Right cardiac atrium (tissue), 5 donors: ENCODE results near the gene TUBB3. TPM values are rescaled to one million over a fixed set of nuclear protein-coding genes. Genes with fewer than 3 reads are reported as not detected.
A peak's percentile ranks its signal among the peaks of the same experiment; 100 is the strongest.

ENCODE experiments used
- ATAC-seq, 2 donors: fragments of 200-7000 bp; cut with Tn5 transposase; one replicate each; pipeline versions ENCODE4 v1.8.0 to v1.9.1; 2020; ENCODE audit warnings: moderate library complexity in 2 of 2, mild to moderate bottlenecking in 1 of 2
- DNase-seq, 3 donors: peaks; one replicate each; pipeline ENCODE4 v3.0.0-alpha.2; 2020
- H3K27ac ChIP-seq: one replicate; pipeline ENCODE4 v1.5.1; 2013; ENCODE audit warnings: mild to moderate bottlenecking, low read length, control low read depth, moderate library complexity
- H3K27me3 ChIP-seq: one replicate; pipeline ENCODE4 v1.6.1; 2013; ENCODE audit not compliant: control insufficient read depth, insufficient read depth
- H3K4me1 ChIP-seq: one replicate; pipeline ENCODE4 v1.6.1; 2013; ENCODE audit warnings: low read length; ENCODE audit not compliant: control insufficient read depth, insufficient read depth
- H3K4me3 ChIP-seq: one replicate; pipeline ENCODE4 v1.5.1; 2013; ENCODE audit warnings: low read length, control low read depth
- H3K9me3 ChIP-seq: one replicate; pipeline ENCODE4 v1.6.1; 2013; ENCODE audit warnings: low read length; ENCODE audit not compliant: control insufficient read depth
- WGBS: extraction: QIAGEN DNeasy Blood & Tissue Kit; methylation state at CpG from one replicate; pipeline ENCODE4 v1.1.7; 2013; 5-methylcytosine and 5-hydroxymethylcytosine counted together
- intact Hi-C, 4 donors: fragments of 100-400 bp; cut with DNase I; formaldehyde crosslinking; loops; one replicate each; pipeline versions ENCODE4 v1.11.0 to v1.14.0; 2022 to 2023
- polyA plus RNA-seq: library from polyadenylated mRNA; stranded (reverse); fragments of 200-250 nt; gene quantifications from one replicate; pipeline ENCODE4 v1.2.3, GENCODE V29; 2013
- total RNA-seq, 4 donors: library from RNA; stranded (reverse); fragmentation: NEBNext Ultra II Directional; extraction: Animal tissue kit (Norgen Biotek cat#: 25700); gene quantifications; one replicate each; pipeline ENCODE4 v1.2.1, GENCODE V29; 2021
- donor health status: healthy with polysubstance abuse.
- donor health status: DM: no; HTN: yes; CAD: no.
- donor health status: DM: no; HTN: no; CAD: no.
- donor health status: DM: no; HTN: yes; CAD: no; lungs with severe emphysema.
- donor health status: DM: yes; HTN: yes; CAD: no.

TUBB3 gene
- total and polyA plus RNA-seq, 5 donors = 1.1 to 6.6 (median 2.1) TPM

- Histone ChIP-seq H3K4me3 (no peak overlapping the region), H3K4me1 (peaks cover 2% of the 10 kb centered on the region), H3K27me3 (no peaks in the 10 kb centered on the region), H3K27ac (no peak overlapping the region), H3K9me3 (no peaks in the 10 kb centered on the region)
- WGBS = 94% methylated on average over 5 of the region's 5 CpGs
- ATAC-seq (no peak), DNase-seq (no peak)
- intact Hi-C loops = no loop called here
Measured at GRCh38 chr16:89951509-89951908, 28.4 kb downstream of the TUBB3 start.

- 94% methylated on average over 12 of the region's 12 CpGs for WGBS
- H3K27ac ChIP-seq = no peak overlapping the region
- intact Hi-C loops = no loop called here
Measured at GRCh38 chr16:89952049-89952448, 28.9 kb downstream of the TUBB3 start.

GRCh38 chr16:89952551-89952950, 29.4 kb downstream of the TUBB3 start:
- H3K9me3 ChIP-seq = no peaks in the 10 kb centered on the region
- intact Hi-C loops = no loop called here
- DNase-seq (no peak), ATAC-seq (no peak)
- H3K27ac ChIP-seq = no peak overlapping the region
- no peaks in the 10 kb centered on the region for H3K27me3 ChIP-seq
- WGBS = 87% methylated on average over 6 of the region's 6 CpGs
- peaks cover 2% of the 10 kb centered on the region for H3K4me1 ChIP-seq
- no peak overlapping the region for H3K4me3 ChIP-seq

More at GRCh38 chr16:89952049-89952448, 28.9 kb downstream of the TUBB3 start:
- ATAC-seq (no peak), DNase-seq (no peak)
- Histone ChIP-seq H3K27me3 (no peaks in the 10 kb centered on the region), H3K9me3 (no peaks in the 10 kb centered on the region), H3K4me3 (no peak overlapping the region), H3K4me1 (peaks cover 2% of the 10 kb centered on the region)

GRCh38 chr16:89953671-89954406, 30.7 kb downstream of the TUBB3 start:
- Histone ChIP-seq H3K9me3 (no peaks in the 10 kb centered on the region), H3K27ac (no peak overlapping the region), H3K27me3 (no peaks in the 10 kb centered on the region), H3K4me1 (peaks cover 2% of the 10 kb centered on the region), H3K4me3 (no peak overlapping the region)
- DNase-seq (no peak), ATAC-seq (no peak)
- intact Hi-C loops = no loop called here
- WGBS = 93% methylated on average over 11 of the region's 11 CpGs

GRCh38 chr16:89954462-89954861, 31.3 kb downstream of the TUBB3 start:
- intact Hi-C loops = no loop called here

GRCh38 chr16:89955001-89955685, 32.0 kb downstream of the TUBB3 start:
- Histone ChIP-seq H3K27ac (no peak overlapping the region), H3K4me1 (no peaks in the 10 kb centered on the region), H3K4me3 (no peak overlapping the region), H3K27me3 (no peaks in the 10 kb centered on the region), H3K9me3 (no peaks in the 10 kb centered on the region)
- 86% methylated on average over 15 of the region's 15 CpGs for WGBS
- intact Hi-C loops = no loop called here
- no peak for DNase-seq
- ATAC-seq = no peak

More at GRCh38 chr16:89954462-89954861, 31.3 kb downstream of the TUBB3 start:
- no peak overlapping the region for H3K27ac ChIP-seq
- H3K4me1 ChIP-seq = no peaks in the 10 kb centered on the region
- DNase-seq (no peak), ATAC-seq (no peak)
- no peak overlapping the region for H3K4me3 ChIP-seq
- 92% methylated on average over 15 of the region's 15 CpGs for WGBS
- H3K27me3 ChIP-seq = no peaks in the 10 kb centered on the region
- no peaks in the 10 kb centered on the region for H3K9me3 ChIP-seq

- ATAC-seq = peak in 1 of 2 donors; percentile 9
- WGBS = 88% methylated on average over 15 of the region's 15 CpGs
- Histone ChIP-seq H3K27me3 (no peaks in the 10 kb centered on the region), H3K4me1 (no peaks in the 10 kb centered on the region), H3K9me3 (no peaks in the 10 kb centered on the region), H3K4me3 (no peak overlapping the region), H3K27ac (no peak overlapping the region)
- DNase-seq = no peak
- intact Hi-C loops = no loop called here
Measured at GRCh38 chr16:89956505-89957215, 33.5 kb downstream of the TUBB3 start.

GRCh38 chr16:89957216-89957785, 34.2 kb downstream of the TUBB3 start:
- no peak overlapping the region for H3K27ac ChIP-seq
- no peak overlapping the region for H3K4me3 ChIP-seq
- ATAC-seq = no peak
- no peaks in the 10 kb centered on the region for H3K27me3 ChIP-seq
- 91% methylated on average over 23 of the region's 23 CpGs for WGBS
- intact Hi-C loops = no loop called here
- no peak for DNase-seq
- H3K4me1 ChIP-seq = no peaks in the 10 kb centered on the region
- no peaks in the 10 kb centered on the region for H3K9me3 ChIP-seq

GRCh38 chr16:89958068-89958467, 34.9 kb downstream of the TUBB3 start:
- intact Hi-C loops = no loop called here
- H3K4me1 ChIP-seq = no peaks in the 10 kb centered on the region
- H3K27me3 ChIP-seq = no peaks in the 10 kb centered on the region
- no peak overlapping the region for H3K27ac ChIP-seq
- DNase-seq (peak; percentile 49 to 82 (median 78)), ATAC-seq (peak; percentile 61 to 66)
- no peaks in the 10 kb centered on the region for H3K9me3 ChIP-seq
- H3K4me3 ChIP-seq = no peak overlapping the region
- 88% methylated on average over 7 of the region's 7 CpGs for WGBS

- ATAC-seq = no peak
- no peak overlapping the region for H3K4me3 ChIP-seq
- H3K27ac ChIP-seq = no peak overlapping the region
- 97% methylated on average over 10 of the region's 10 CpGs for WGBS
- H3K4me1 ChIP-seq = no peaks in the 10 kb centered on the region
- intact Hi-C loops = no loop called here
- no peaks in the 10 kb centered on the region for H3K9me3 ChIP-seq
- no peaks in the 10 kb centered on the region for H3K27me3 ChIP-seq
- peak in 1 of 3 donors; percentile 46 for DNase-seq
Measured at GRCh38 chr16:89958596-89958995, 35.5 kb downstream of the TUBB3 start.

GRCh38 chr16:89960966-89961365, 37.8 kb downstream of the TUBB3 start:
- DNase-seq = peak in 1 of 3 donors; percentile 42
- no peaks in the 10 kb centered on the region for H3K27me3 ChIP-seq
- ATAC-seq = no peak
- no peaks in the 10 kb centered on the region for H3K9me3 ChIP-seq
- no peak overlapping the region for H3K4me3 ChIP-seq
- intact Hi-C loops = no loop called here
- 93% methylated on average over 13 of the region's 13 CpGs for WGBS
- H3K27ac ChIP-seq = no peak overlapping the region
- no peaks in the 10 kb centered on the region for H3K4me1 ChIP-seq
